GM12801 (cell line): ENCODE data around the gene SLC13A1.
A peak's percentile ranks its signal among the peaks of the same experiment; 100 is the strongest.

Experiments used
- CTCF ChIP-seq: IDR thresholded peaks from one replicate; pipeline ENCODE4 v1.5.1; 2011; ENCODE audit warnings: control low read depth; ENCODE audit not compliant: insufficient read length; ENCODE audit errors: extremely low read depth

SLC13A1 gene

DNA sequence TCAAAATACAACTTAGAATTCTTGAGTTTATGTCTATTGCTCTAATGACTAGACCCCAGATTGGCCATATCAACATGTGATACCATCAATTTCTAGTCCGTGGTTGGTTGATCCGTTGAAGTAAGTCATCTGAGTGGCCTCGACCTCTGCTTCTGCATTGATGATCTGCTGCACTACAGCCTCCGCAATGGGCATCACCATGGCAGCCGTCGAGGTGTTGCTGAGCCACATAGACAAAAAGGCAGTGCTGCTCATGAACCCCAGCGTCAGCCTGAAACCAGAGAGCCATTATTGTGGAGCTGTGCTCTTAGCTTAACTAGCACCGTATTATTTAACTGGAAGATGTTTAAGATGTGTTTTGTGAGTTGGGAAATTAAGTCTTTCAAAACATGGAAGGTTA lies 30.7 kb downstream of the SLC13A1 start:
- TF ChIP-seq CTCF = no peak

- TF ChIP-seq CTCF = no peak
These were observed 42.2 kb downstream of the SLC13A1 start for GRCh38 chr7:123157606-123158005.

DNA sequence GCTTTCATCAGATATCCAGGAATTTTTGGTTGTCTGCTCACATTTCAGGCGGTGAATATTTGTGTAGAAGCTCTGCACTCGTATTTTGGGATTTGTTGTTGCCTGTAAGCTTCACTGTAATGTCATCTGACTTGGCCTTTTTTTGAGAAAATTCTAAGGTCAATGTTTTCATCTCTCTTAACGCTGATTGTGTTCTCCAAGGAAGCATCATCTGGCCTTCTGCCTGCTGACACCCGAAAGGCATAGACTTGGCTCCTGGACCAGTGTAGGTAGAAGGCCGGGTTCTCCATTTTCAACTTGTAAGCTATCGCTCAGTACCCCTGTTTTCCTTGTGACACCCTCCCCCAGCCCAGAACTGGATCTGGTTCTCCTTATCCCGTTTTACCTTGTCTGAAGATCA lies 44.2 kb downstream of the SLC13A1 start:
- no peak for TF ChIP-seq CTCF

DNA sequence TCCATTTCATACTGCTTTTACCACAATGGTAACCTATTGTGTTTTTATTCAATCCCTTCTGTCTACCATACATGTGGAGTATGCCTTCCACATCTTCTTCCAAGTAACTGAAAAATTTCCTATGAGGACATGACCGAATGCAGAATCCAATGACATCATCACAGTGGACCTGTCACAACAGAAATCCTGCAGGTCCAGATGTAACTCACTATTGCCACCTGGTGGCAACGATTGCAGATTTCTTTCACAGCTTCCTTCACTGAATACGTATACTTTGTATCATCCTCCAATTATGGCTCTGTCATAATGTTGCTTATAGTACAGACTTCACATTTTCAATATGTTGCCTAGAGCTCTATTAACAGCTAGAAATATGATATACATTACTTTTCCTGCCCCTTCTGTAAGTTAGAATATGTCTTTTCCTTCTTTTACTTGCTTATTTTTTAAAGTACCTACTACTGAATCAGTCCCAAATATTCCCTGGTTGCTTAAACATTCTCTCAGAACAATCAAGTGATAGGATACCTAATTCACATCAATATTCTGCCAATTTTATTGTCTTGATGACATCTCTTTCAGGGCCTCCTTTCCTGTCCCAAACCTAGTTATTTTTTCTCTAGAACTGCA lies 45.4 kb downstream of the SLC13A1 start:
- peak; percentile 3 for TF ChIP-seq CTCF

DNA sequence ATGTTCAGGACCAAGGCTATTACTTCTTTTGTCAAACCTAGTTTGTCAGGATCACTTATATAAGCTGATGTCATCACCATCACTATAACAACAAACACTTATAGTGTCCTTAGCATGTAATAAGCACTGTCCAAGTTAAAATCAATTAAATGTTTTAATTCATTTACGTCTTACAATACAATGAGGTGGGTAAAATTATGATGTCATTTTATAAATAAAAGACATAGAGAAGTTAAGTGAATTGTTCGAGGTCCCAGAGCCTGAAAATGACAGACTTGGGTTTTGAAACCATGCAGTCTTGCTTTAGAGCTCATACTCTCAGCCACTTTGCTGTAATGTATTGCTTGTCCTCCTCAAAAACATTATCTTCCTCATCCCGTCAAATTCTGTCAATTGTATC lies 48.3 kb downstream of the SLC13A1 start:
- TF ChIP-seq CTCF = no peak

DNA sequence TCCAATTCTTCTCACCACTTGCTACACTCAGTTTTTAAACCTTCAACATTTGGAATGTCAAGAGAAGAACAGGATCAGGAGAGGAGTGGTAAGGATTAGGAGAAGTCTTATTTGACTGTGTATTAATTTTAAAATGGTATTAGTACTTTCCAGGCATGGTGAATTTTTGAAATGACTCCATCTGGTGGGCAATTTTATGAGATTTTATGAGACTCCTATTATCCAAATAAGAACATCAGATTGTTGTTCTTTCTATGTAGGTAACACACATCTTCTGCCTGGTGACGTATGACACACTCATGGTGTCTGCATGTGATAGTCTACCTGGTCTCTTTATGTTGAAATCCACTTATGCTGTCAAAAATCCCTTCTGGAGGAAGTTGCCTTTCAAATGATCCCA lies 51.0 kb downstream of the SLC13A1 start:
- no peak for TF ChIP-seq CTCF

- TF ChIP-seq CTCF = no peak
These were observed 56.3 kb downstream of the SLC13A1 start for GRCh38 chr7:123143252-123144006.
